GM19455 (cell line): ENCODE results near the gene CDH4.

Experiments
- ATAC-seq: cut with Tn5 transposase; IDR thresholded peaks from one replicate; pipeline ENCODE4 v1.9.1; 2021; ENCODE audit not compliant: unreplicated experiment

Gene CDH4

DNA sequence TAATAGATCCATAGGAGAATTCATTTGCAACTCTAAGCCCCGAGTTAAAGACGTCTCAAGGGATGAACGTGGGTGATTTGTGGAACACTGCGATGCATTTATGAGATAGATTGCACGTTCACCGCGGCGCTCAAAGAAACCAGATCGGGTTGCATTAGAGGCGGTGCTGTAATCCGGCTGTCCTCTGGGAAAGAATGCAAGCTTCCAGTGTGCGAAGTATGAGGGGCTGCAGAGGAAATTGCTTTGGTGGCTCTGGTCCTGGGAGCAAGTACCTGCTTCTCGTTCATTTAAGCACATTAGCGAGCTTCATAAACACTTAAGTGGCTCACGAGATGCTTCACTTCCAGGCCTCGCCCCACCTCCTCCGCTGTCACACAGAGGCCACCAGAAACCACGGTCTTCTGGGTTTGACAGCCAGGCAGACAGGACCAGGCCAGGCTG is 182.3 kb downstream of the CDH4 start:
- no peak for ATAC-seq

GRCh38 chr20:61435184-61435822 is 183.2 kb downstream of the CDH4 start:
- no peak for ATAC-seq

DNA sequence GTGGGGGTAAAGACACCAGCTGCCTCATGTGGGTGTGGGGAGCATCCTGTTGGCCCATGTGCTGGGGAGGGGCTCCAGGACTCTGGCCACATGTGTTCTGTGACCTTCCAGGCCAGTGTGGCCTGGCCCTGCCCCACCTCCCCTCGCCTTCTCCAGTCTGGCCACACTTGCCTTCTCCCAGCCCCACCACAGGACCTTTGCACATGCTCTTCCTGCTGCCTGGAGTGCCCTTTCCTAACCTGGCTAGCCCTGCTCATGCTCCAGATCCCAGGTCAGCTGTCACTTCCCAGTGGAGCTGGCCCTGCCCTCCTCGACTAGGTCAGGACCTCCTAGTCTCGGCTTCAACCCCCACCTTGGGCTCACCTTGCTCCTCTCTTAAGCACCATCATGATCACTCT is 183.8 kb downstream of the CDH4 start:
- no peak for ATAC-seq

GRCh38 chr20:61436283-61436666 is 184.2 kb downstream of the CDH4 start:
- ATAC-seq: no peak

DNA sequence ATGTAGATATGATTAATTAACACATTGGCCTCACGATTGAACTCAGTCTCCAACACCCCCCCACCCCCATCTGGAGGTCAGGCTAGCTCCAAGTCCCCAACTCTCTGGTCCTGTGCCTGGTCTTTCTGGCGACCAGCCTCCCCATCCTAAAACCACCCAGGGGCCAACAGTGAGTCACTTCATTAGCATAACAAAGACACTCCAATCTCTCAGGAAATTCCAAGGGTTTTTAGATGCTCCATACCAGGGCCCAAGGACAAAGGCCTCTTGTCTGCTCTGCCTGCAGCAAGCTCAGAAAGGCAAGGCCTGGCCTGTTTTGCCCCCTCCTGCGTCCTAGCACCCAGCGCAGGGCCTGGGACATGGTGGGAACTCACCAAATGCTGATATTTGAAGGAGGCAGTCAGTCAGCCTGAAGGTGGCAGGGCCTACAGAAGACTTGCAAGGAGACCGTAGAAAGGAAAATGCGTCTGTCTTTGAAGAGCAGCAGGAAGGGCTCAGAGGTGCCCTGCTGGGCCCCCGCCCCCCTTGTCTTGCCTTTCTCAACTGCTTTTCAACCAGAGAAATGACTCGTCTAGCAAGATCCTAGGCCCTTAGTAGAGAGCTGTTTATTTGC is 184.7 kb downstream of the CDH4 start:
- ATAC-seq: no peak

GRCh38 chr20:61437280-61438206 is 185.5 kb downstream of the CDH4 start:
- ATAC-seq: no peak

- ATAC-seq: no peak
Measured at GRCh38 chr20:61438285-61438684, 186.2 kb downstream of the CDH4 start.

DNA sequence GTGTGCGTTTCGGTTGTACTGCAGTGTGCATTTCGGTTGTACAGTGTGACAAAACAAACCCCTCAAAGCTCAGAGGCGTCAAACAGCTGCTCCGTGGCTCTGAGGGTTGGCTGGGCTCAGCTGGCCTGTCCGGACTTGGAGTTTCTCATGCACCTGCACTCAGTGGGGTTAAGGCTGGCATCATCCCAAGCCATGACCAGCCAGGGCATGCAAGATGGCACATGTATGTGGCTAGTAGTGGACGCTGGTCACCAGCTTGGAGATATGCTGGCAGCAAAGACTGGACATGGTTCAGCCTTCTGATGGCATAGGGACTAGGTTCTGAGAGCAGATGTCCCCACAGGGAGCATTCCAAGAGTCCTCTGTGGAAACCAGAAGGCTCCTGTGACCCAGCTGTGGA is 187.2 kb downstream of the CDH4 start:
- no peak for ATAC-seq

DNA sequence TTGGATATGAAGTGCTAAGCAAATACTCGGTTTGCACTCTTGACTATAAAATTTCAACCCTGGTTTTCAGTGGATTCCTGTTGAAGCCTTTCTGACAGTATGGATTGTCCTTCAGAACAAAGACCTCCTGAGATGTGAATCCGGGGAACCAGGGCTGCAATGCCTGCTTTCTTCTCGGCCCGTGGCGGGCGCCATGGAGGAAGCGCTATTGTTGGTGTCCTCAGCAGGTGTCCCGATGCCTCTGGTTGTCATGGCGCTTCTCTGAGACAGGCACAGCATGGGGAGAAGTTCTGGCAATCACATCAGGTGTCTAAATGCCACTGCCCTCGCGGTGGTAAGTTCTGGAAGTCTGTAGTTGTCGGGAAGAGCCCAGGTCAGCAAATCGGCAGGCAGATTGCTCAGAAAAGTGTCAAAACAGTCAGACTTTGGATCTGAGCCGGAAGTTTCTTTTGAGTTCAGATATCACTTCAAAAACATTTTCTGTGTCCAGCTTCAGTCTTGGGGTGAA is 188.5 kb downstream of the CDH4 start:
- no peak for ATAC-seq

GRCh38 chr20:61441537-61441936 is 189.5 kb downstream of the CDH4 start:
- ATAC-seq: no peak

DNA sequence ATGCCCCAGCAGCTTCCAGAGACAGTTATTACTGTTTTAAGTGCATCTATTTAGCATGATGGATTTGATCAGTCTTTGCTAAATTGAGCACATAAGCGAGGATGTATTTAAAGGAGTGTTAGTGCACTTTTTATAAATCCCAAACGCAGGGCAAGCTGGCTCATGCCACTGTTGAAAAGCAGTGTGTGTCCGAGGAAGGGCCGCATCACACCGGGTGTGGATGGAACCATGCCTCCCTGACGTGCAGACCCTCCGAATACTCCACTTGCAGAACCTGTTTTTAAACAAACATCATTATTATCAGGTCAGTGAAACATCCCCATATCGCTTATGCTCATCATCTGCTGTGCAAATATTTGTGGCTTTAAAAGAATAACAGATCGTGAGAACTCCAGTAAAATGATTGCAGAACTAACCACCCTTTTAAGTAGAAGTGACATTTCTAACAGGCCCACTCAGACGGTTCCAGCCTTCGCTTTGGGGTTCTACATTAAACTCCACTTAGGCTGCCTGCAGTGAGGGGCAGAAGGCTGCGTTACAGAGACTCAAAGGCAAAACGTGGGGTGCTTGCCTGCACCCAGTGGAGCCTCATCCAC is 190.1 kb downstream of the CDH4 start:
- ATAC-seq: no peak

DNA sequence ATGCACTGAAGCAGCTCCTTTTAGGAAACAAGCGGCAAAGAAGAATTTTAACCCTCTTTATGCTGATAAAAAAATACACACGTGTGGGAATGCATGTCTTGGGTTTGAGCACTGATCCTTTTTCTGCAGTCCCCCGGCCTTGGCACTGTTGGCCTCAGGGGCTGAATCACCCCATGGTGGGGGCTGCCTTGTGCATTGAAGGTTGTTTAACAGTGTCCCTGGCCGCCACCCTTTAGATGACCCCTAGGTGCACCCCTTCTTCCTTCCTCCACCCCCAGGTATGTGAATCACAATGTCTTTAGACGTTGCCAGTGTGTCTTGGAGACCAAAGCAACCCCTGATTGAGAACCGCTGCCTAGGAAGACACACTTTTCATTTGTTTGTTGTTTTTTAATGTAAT is 190.7 kb downstream of the CDH4 start:
- ATAC-seq: no peak

- no peak for ATAC-seq
Measured at GRCh38 chr20:61443443-61444126, 191.5 kb downstream of the CDH4 start.

DNA sequence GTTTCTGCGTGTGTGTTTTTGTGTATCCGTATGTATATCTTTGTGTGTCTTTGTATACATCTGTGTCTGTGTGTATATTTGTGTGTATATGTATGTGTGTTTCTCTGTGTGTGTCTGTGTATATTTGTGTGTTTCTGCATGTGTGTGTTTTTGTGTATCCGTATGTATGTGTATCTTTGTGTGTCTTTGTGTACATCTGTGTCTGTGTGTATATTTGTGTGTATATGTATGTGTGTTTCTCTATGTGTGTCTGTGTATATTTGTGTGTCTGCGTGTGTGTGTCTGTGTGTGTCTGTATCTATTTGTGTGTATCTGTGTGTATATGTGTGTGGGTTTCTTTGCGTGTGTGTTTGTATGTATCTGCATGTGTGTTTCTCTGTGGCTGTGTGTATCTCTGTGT is 192.6 kb downstream of the CDH4 start:
- no peak for ATAC-seq

DNA sequence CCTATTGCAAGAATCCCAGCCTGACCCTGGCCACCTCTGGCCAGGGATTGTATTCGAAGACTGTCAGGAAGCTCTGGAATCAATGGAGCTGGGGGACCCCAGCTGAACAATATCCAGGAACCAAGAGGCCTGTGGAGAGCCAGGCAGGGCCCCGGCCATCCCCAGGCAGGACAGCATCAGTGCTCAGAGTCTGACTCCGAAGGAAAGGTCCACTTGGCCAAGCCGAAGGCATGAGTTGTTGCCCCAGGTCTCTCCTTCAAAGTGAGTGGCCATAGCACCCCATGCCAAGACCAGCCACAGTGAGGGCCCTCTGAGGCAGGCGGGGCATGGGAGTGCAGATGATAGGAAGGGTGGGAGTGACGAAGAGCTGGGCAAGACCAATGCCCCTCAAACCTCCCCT is 193.1 kb downstream of the CDH4 start:
- no peak for ATAC-seq

GRCh38 chr20:61445741-61446140 is 193.7 kb downstream of the CDH4 start:
- no peak for ATAC-seq

DNA sequence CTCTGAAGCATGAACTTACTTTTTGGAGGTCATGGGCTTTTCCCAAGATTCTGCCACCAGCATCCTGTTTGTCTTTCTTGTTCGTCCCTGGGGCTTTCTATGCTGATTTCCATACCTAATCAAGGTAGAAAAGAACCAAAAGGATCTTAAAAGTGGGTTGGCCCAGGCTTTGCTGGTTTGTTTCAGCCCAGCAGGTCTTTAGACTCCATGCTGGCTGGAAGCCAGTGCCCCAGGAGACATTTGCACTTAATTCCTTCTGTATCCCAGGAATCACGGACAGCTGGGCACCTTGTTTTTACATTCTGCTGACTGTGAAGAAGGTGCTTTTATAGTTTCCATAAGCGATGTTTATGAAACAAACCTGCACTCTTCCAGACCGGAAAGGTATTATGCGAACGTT is 195.9 kb downstream of the CDH4 start:
- no peak for ATAC-seq

- ATAC-seq: no peak
Measured at GRCh38 chr20:61448386-61448785, 196.3 kb downstream of the CDH4 start.

DNA sequence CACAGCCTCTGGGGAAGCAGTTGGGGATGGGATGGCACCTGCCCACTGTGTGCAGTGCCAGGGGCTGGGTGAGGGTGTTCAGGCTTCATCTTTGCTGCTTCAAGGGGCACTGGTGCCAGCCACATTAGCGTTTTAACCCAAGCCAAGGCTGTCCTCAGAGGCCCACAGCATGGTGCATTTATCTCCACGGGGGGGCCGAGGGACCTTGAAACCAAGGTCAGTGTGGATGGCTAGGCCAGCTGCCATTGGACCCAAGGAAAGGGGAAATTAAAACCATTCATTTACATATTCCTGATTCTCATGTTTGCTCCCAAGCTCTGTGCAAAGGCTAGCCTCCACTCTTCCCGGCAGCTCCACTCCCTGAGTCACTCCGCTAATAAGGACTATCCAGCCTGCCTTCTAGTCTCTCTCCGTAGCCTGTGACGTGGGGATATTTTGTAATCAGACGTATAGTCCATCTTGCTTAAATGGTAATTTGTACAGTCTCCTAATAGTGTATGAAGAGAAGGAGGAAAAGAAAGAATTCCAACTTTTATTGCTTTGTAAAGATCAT is 197.1 kb downstream of the CDH4 start:
- ATAC-seq: no peak

DNA sequence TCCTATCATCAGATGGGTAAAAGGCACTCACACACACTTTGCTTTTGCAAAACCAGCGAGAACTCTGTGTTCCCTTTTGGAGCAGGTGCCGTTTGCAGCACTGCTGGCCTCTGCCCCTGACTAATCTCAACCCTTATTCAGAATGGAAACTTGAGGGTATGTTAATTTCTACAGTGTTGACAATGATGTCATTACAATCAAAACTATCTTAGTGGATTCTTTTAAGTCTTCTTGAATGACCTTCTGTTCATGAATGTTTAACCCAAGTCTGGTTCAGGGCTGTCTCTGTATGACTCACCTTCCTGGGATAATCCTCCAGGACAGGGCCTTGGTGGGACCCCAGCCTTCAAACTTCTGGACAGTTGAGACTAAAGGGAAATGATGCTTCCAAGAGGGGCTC is 197.9 kb downstream of the CDH4 start:
- no peak for ATAC-seq

DNA sequence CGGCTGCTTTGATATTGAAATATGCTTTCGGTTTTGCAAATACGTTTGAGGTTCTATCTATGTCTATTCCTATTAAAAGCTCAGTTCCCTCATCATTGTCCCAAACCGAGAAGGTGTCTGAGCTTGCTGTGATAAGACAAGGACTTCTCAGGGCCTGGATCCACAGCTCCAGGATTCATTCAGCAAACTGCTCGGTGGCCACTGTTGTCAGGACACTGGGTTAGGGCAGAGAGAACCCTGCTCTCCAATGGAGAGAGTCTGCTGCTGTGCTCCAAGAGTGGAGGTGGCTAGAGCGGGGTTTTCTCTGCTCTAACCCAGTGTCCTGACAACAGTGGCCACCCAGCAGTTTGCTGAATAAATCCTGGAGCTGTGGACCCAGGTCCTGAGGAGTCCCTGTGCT is 198.5 kb downstream of the CDH4 start:
- ATAC-seq: no peak
